ENCODE measurements around the gene CLDN9. TPM values are rescaled to one million over a fixed set of nuclear protein-coding genes. Genes with fewer than 3 reads are reported as not detected.

CLDN9 gene
- total RNA-seq, 1 donor from 2014 or later: not detected

GRCh38 chr16:3015865-3016521, 3.3 kb downstream of the CLDN9 start:
- DNase-seq (ENCODE audit: low spot score in 2 of 2): no peak
- no peak for FAIRE-seq

GRCh38 chr16:3017344-3017743, 4.6 kb downstream of the CLDN9 start:
- FAIRE-seq (no peak), DNase-seq (ENCODE audit: low spot score in 2 of 2) (no peak)

- DNase-seq (ENCODE audit: low spot score in 2 of 2): no peak
- no peak for FAIRE-seq
Measured at GRCh38 chr16:3017794-3018506, 5.2 kb downstream of the CLDN9 start, which contains the start of gene CLDN6. CLDN6 (minus strand) TSS chr16:3018183; CDS start chr16:3016021, 2,162 bp downstream.

- no peak for FAIRE-seq
- DNase-seq (ENCODE audit: low spot score in 2 of 2): no peak
Measured at GRCh38 chr16:3019594-3020246, 7.0 kb downstream of the CLDN9 start.

GRCh38 chr16:3020247-3020603, 7.5 kb downstream of the CLDN9 start, which contains the start of gene TNFRSF12A:
TNFRSF12A (plus strand) TSS chr16:3020368; CDS start chr16:3020398, 30 bp downstream.
- FAIRE-seq (no peak), DNase-seq (ENCODE audit: low spot score in 2 of 2) (peak; percentile 83 to 91)

- DNase-seq (ENCODE audit: low spot score in 2 of 2) (peak; percentile 77 to 83), FAIRE-seq (no peak)
Measured at GRCh38 chr16:3020604-3021448, 8.1 kb downstream of the CLDN9 start.

GRCh38 chr16:3021449-3022207, 8.9 kb downstream of the CLDN9 start:
- DNase-seq (ENCODE audit: low spot score in 2 of 2): no peak
- no peak for FAIRE-seq

- FAIRE-seq (no peak), DNase-seq (ENCODE audit: low spot score in 2 of 2) (peak in 1 of 2 donors; percentile 81)
Measured at GRCh38 chr16:3022208-3022683, 9.5 kb downstream of the CLDN9 start.

GRCh38 chr16:3022684-3023414, 10.1 kb downstream of the CLDN9 start:
- DNase-seq (ENCODE audit: low spot score in 2 of 2): peak in 1 of 2 donors; percentile 35
- FAIRE-seq: no peak

- FAIRE-seq (no peak), DNase-seq (ENCODE audit: low spot score in 2 of 2) (peak in 1 of 2 donors; percentile 52)
Measured at GRCh38 chr16:3023415-3023668, 10.6 kb downstream of the CLDN9 start.

GRCh38 chr16:3023669-3024478, 11.2 kb downstream of the CLDN9 start, which contains the start of the genes HCFC1R1 and THOC6:
HCFC1R1 (minus strand) TSS chr16:3023942; CDS start chr16:3023941, 1 bp downstream.
THOC6 (plus strand) TSS chr16:3024035; CDS start chr16:3024327, 292 bp downstream.
- DNase-seq (ENCODE audit: low spot score in 2 of 2) (peak; percentile 91 to 94), FAIRE-seq (no peak)

- DNase-seq (ENCODE audit: low spot score in 2 of 2) (no peak), FAIRE-seq (no peak)
Measured at GRCh38 chr16:3025032-3026002, 12.6 kb downstream of the CLDN9 start.

GRCh38 chr16:3026003-3026378, 13.3 kb downstream of the CLDN9 start:
- FAIRE-seq (no peak), DNase-seq (ENCODE audit: low spot score in 2 of 2) (no peak)

- FAIRE-seq (no peak), DNase-seq (ENCODE audit: low spot score in 2 of 2) (no peak)
Measured at GRCh38 chr16:3026609-3027488, 14.1 kb downstream of the CLDN9 start.

GRCh38 chr16:3027489-3027795, 14.7 kb downstream of the CLDN9 start:
- DNase-seq (ENCODE audit: low spot score in 2 of 2): no peak
- FAIRE-seq: no peak

Measured in frontal cortex (tissue), 4 donors.